ENCODE results near the gene XPR1. TPM values are rescaled to one million over a fixed set of nuclear protein-coding genes. Genes with fewer than 3 reads are reported as not detected.

XPR1 gene
- total RNA-seq, 1 donor from 2014 or later = 18.6 TPM

- no peak overlapping the region for H3K4me3 ChIP-seq (ENCODE audit: low read depth, low read length)
- no peak for DNase-seq (ENCODE audit: low read depth)
- no peak for TF ChIP-seq CTCF (conservative IDR thresholded peaks at IDR 0.05; ENCODE audit: low read depth, low read length)
Measured at GRCh38 chr1:180886338-180886737, 254.5 kb downstream of the XPR1 start.

GRCh38 chr1:180887841-180888240 is 256.0 kb downstream of the XPR1 start:
- no peak for DNase-seq (ENCODE audit: low read depth)
- TF ChIP-seq CTCF (conservative IDR thresholded peaks at IDR 0.05; ENCODE audit: low read depth, low read length) = no peak
- H3K4me3 ChIP-seq (ENCODE audit: low read depth, low read length) = no peak overlapping the region

- DNase-seq (ENCODE audit: low read depth) = no peak
- H3K4me3 ChIP-seq (ENCODE audit: low read depth, low read length) = no peak overlapping the region
- TF ChIP-seq CTCF (conservative IDR thresholded peaks at IDR 0.05; ENCODE audit: low read depth, low read length) = no peak
Measured at GRCh38 chr1:180888870-180889269, 257.0 kb downstream of the XPR1 start.

GRCh38 chr1:180889325-180889724 is 257.5 kb downstream of the XPR1 start:
- TF ChIP-seq CTCF (conservative IDR thresholded peaks at IDR 0.05; ENCODE audit: low read depth, low read length) = no peak
- DNase-seq (ENCODE audit: low read depth) = no peak
- no peak overlapping the region for H3K4me3 ChIP-seq (ENCODE audit: low read depth, low read length)

- no peak for DNase-seq (ENCODE audit: low read depth)
- H3K4me3 ChIP-seq (ENCODE audit: low read depth, low read length) = no peak overlapping the region
- TF ChIP-seq CTCF (conservative IDR thresholded peaks at IDR 0.05; ENCODE audit: low read depth, low read length) = no peak
Measured at GRCh38 chr1:180892272-180892671, 260.4 kb downstream of the XPR1 start.

- H3K4me3 ChIP-seq (ENCODE audit: low read depth, low read length) = no peak overlapping the region
- DNase-seq (ENCODE audit: low read depth) = no peak
- no peak for TF ChIP-seq CTCF (conservative IDR thresholded peaks at IDR 0.05; ENCODE audit: low read depth, low read length)
Measured at GRCh38 chr1:180892675-180893074, 260.9 kb downstream of the XPR1 start.

- H3K4me3 ChIP-seq (ENCODE audit: low read depth, low read length) = no peak overlapping the region
- no peak for DNase-seq (ENCODE audit: low read depth)
- no peak for TF ChIP-seq CTCF (conservative IDR thresholded peaks at IDR 0.05; ENCODE audit: low read depth, low read length)
Measured at GRCh38 chr1:180893614-180894013, 261.8 kb downstream of the XPR1 start.
